ENCODE results near the gene CMAS.

The CMAS gene

GRCh38 chr12:22034709-22035506 is 11.1 kb upstream of the CMAS start:
- H3F3A ChIP-seq (ENCODE audit: insufficient read depth, low read length): no peaks in the 10 kb centered on the region
- no peaks in the 10 kb centered on the region for H3K27me3 ChIP-seq (replicated peaks; ENCODE audit: insufficient read depth, low read length)
- H2AFZ ChIP-seq (ENCODE audit: low read length): no peak overlapping the region
- H3K36me3 ChIP-seq (replicated peaks; ENCODE audit: insufficient read depth, low read length): no peaks in the 10 kb centered on the region
- no peaks in the 10 kb centered on the region for H3K4me1 ChIP-seq (ENCODE audit: low read length)
- no peak for DNase-seq
- H3K9me2 ChIP-seq (replicated peaks; ENCODE audit: insufficient read depth, low read length): no peaks in the 10 kb centered on the region
- H3K9ac ChIP-seq (ENCODE audit: low read length): no peak overlapping the region
- no peaks in the 10 kb centered on the region for H4K20me1 ChIP-seq (ENCODE audit: insufficient read depth, low read length)
- no peak overlapping the region for H3K27ac ChIP-seq (ENCODE audit: low read length)
- H3K4me3 ChIP-seq (ENCODE audit: low read length): no peak overlapping the region
- no peaks in the 10 kb centered on the region for H3K9me3 ChIP-seq (replicated peaks; ENCODE audit: insufficient read depth, low read length)
- no peak overlapping the region for H3K4me2 ChIP-seq (ENCODE audit: low read depth, low read length)
- no peaks in the 10 kb centered on the region for H3K79me2 ChIP-seq (ENCODE audit: low read length)
- no peak for TF ChIP-seq EZH2phosphoT487 (IDR thresholded peaks at IDR 0.05; ENCODE audit: low read length)
- no peak for TF ChIP-seq CTCF (IDR thresholded peaks at IDR 0.05; ENCODE audit: low read length)
- no peak for TF ChIP-seq EZH2 (optimal IDR thresholded peaks at IDR 0.05; ENCODE audit: low read depth, low read length)

- Histone ChIP-seq H3F3A (ENCODE audit: insufficient read depth, low read length) (no peaks in the 10 kb centered on the region), H4K20me1 (ENCODE audit: insufficient read depth, low read length) (no peaks in the 10 kb centered on the region), H3K79me2 (ENCODE audit: low read length) (no peaks in the 10 kb centered on the region), H3K4me3 (ENCODE audit: low read length) (no peak overlapping the region), H3K27ac (ENCODE audit: low read length) (no peak overlapping the region), H3K9me2 (replicated peaks; ENCODE audit: insufficient read depth, low read length) (no peaks in the 10 kb centered on the region), H3K9ac (ENCODE audit: low read length) (no peak overlapping the region), H3K27me3 (replicated peaks; ENCODE audit: insufficient read depth, low read length) (no peaks in the 10 kb centered on the region), H2AFZ (ENCODE audit: low read length) (no peak overlapping the region), H3K4me1 (ENCODE audit: low read length) (peaks cover 7% of the 10 kb centered on the region), H3K4me2 (ENCODE audit: low read depth, low read length) (no peak overlapping the region), H3K9me3 (replicated peaks; ENCODE audit: insufficient read depth, low read length) (no peaks in the 10 kb centered on the region), H3K36me3 (replicated peaks; ENCODE audit: insufficient read depth, low read length) (no peaks in the 10 kb centered on the region)
- DNase-seq: no peak
- no peak for TF ChIP-seq EZH2phosphoT487 (IDR thresholded peaks at IDR 0.05; ENCODE audit: low read length)
- no peak for TF ChIP-seq EZH2 (optimal IDR thresholded peaks at IDR 0.05; ENCODE audit: low read depth, low read length)
Measured at GRCh38 chr12:22037947-22038346, 8.1 kb upstream of the CMAS start.

GRCh38 chr12:22038734-22039133 is 7.3 kb upstream of the CMAS start:
- Histone ChIP-seq H3K9me3 (replicated peaks; ENCODE audit: insufficient read depth, low read length) (no peaks in the 10 kb centered on the region), H3K27ac (ENCODE audit: low read length) (no peak overlapping the region), H3K27me3 (replicated peaks; ENCODE audit: insufficient read depth, low read length) (no peaks in the 10 kb centered on the region), H2AFZ (ENCODE audit: low read length) (no peak overlapping the region), H3F3A (ENCODE audit: insufficient read depth, low read length) (no peaks in the 10 kb centered on the region), H3K36me3 (replicated peaks; ENCODE audit: insufficient read depth, low read length) (no peaks in the 10 kb centered on the region), H3K4me2 (ENCODE audit: low read depth, low read length) (no peak overlapping the region), H3K4me3 (ENCODE audit: low read length) (no peak overlapping the region), H4K20me1 (ENCODE audit: insufficient read depth, low read length) (no peaks in the 10 kb centered on the region), H3K4me1 (ENCODE audit: low read length) (peaks cover 7% of the 10 kb centered on the region), H3K79me2 (ENCODE audit: low read length) (no peaks in the 10 kb centered on the region), H3K9me2 (replicated peaks; ENCODE audit: insufficient read depth, low read length) (no peaks in the 10 kb centered on the region), H3K9ac (ENCODE audit: low read length) (no peak overlapping the region)
- no peak for DNase-seq
- TF ChIP-seq EZH2phosphoT487 (IDR thresholded peaks at IDR 0.05; ENCODE audit: low read length): no peak
- TF ChIP-seq CTCF (IDR thresholded peaks at IDR 0.05; ENCODE audit: low read length): no peak
- no peak for TF ChIP-seq EZH2 (optimal IDR thresholded peaks at IDR 0.05; ENCODE audit: low read depth, low read length)

GRCh38 chr12:22039361-22039760 is 6.7 kb upstream of the CMAS start:
- no peak overlapping the region for H3K4me3 ChIP-seq (ENCODE audit: low read length)
- no peak for TF ChIP-seq CTCF (IDR thresholded peaks at IDR 0.05; ENCODE audit: low read length)
- TF ChIP-seq EZH2phosphoT487 (IDR thresholded peaks at IDR 0.05; ENCODE audit: low read length): no peak
- TF ChIP-seq EZH2 (optimal IDR thresholded peaks at IDR 0.05; ENCODE audit: low read depth, low read length): no peak
- H3K27me3 ChIP-seq (replicated peaks; ENCODE audit: insufficient read depth, low read length): no peaks in the 10 kb centered on the region
- no peak overlapping the region for H2AFZ ChIP-seq (ENCODE audit: low read length)
- H3K9me3 ChIP-seq (replicated peaks; ENCODE audit: insufficient read depth, low read length): no peaks in the 10 kb centered on the region
- no peak for DNase-seq
- no peak overlapping the region for H3K9ac ChIP-seq (ENCODE audit: low read length)
- no peak overlapping the region for H3K4me2 ChIP-seq (ENCODE audit: low read depth, low read length)
- H3K27ac ChIP-seq (ENCODE audit: low read length): no peak overlapping the region
- H3K9me2 ChIP-seq (replicated peaks; ENCODE audit: insufficient read depth, low read length): no peaks in the 10 kb centered on the region
- no peaks in the 10 kb centered on the region for H3K79me2 ChIP-seq (ENCODE audit: low read length)
- H3F3A ChIP-seq (ENCODE audit: insufficient read depth, low read length): no peaks in the 10 kb centered on the region
- H4K20me1 ChIP-seq (ENCODE audit: insufficient read depth, low read length): no peaks in the 10 kb centered on the region
- peaks cover 7% of the 10 kb centered on the region for H3K4me1 ChIP-seq (ENCODE audit: low read length)
- no peaks in the 10 kb centered on the region for H3K36me3 ChIP-seq (replicated peaks; ENCODE audit: insufficient read depth, low read length)
